ENCODE results near the gene ICAM3.
"Not testable (repeated sequence)": the region's sequence is repeated elsewhere in the genome, so short reads cannot be mapped to it uniquely, and the experiment has no call there.

Gene ICAM3, protein sequence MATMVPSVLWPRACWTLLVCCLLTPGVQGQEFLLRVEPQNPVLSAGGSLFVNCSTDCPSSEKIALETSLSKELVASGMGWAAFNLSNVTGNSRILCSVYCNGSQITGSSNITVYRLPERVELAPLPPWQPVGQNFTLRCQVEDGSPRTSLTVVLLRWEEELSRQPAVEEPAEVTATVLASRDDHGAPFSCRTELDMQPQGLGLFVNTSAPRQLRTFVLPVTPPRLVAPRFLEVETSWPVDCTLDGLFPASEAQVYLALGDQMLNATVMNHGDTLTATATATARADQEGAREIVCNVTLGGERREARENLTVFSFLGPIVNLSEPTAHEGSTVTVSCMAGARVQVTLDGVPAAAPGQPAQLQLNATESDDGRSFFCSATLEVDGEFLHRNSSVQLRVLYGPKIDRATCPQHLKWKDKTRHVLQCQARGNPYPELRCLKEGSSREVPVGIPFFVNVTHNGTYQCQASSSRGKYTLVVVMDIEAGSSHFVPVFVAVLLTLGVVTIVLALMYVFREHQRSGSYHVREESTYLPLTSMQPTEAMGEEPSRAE

GRCh38 chr19:10339380-10339960 lies at the start of gene ICAM3:
Gene ICAM3 (minus strand): TSS chr19:10339624. CDS start chr19:10339614, 10 bp downstream.
- no peak for DNase-seq

DNA sequence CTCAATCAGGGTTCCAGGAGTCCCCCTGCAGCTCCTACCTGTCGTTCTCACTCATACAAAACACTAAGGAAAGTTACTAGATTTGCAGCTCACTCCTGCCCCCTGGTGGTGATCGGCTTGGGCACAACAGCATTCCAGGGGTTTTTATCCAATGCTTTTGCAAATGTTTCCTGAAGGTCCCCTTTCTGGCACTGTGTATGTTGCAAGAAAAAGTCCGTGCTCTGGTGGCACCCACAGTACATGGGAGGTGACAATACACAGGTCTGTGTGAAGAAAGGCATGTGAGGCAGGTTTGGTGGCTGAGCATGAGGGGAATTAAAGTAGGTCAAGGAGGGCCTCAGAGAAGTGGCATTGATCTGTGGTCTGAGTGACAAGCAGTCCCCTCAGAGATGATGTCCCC lies 49.5 kb upstream of the ICAM3 start:
- peak in 51 of 56 donors; percentile 18 to 96 (median 65) for DNase-seq

DNA sequence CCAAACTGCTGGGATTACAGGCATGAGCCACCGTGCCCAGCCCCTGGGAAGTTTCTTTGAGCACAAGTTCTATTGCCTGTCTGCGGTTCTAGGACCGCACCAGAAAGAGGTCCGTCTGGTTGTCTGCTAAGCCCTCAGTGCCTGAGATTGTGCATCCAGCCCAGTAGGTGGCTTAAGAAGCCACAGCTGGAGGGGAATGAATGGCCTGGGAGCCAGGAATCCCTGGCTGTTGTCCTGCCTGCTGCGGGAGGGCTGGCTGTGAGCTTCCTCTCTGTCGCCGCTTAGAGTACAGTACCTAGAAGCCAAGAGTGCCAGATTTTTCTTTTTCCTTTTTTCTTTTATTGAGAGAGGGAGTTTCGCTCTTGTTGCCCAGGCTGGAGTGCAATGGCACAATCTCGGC lies 45.2 kb upstream of the ICAM3 start:
- DNase-seq, result no peak

DNA sequence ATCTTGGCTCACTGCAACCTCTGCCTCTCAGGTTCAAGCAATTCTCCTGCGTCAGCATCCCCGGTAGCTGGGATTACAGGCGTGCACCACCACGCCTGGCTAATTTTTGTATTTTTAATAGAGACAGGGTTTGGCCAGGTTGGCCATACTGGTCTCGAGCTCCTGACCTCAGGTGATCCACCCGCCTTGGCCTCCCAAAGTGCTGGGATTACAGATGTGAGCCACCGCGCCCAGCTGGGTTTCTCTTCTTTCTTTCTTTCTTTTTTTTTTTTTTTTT lies 43.7 kb upstream of the ICAM3 start:
- not testable (repeated sequence) for DNase-seq

GRCh38 chr19:10380313-10381102 lies 41.1 kb upstream of the ICAM3 start, which contains the start of gene TYK2:
Gene TYK2 (minus strand): TSS chr19:10380572. CDS start chr19:10378406, 2,166 bp downstream.
- peak; percentile 75 to 100 (median 97) for DNase-seq

GRCh38 chr19:10379880-10380312 lies 40.5 kb upstream of the ICAM3 start:
- DNase-seq, result no peak

DNA sequence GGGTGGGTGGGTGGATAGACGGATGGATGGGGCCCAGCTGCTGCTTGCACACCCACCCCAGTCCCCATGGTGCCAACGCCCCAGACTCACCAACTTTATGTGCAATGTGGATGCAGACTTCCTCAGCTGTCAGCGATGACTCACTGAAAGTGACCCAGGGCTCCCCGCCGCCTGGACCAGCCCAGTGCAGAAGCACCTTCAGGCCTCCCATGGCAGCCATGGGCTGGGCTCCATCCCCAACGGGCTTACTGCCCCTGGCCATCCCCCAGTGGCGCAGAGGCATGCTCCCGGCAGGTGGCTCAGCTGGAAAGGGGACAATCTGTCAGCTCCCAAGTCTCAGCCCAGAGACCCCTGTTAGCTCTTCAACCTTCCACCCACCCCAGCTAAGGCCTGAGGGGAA lies 38.7 kb upstream of the ICAM3 start:
- DNase-seq, result peak in 1 of 56 donors; percentile 9

GRCh38 chr19:10377140-10377640 lies 37.8 kb upstream of the ICAM3 start:
- DNase-seq, result not testable (repeated sequence)

GRCh38 chr19:10374931-10375330 lies 35.5 kb upstream of the ICAM3 start:
- no peak for DNase-seq

- DNase-seq, result no peak
Measured at GRCh38 chr19:10372690-10373089, 33.3 kb upstream of the ICAM3 start.

DNA sequence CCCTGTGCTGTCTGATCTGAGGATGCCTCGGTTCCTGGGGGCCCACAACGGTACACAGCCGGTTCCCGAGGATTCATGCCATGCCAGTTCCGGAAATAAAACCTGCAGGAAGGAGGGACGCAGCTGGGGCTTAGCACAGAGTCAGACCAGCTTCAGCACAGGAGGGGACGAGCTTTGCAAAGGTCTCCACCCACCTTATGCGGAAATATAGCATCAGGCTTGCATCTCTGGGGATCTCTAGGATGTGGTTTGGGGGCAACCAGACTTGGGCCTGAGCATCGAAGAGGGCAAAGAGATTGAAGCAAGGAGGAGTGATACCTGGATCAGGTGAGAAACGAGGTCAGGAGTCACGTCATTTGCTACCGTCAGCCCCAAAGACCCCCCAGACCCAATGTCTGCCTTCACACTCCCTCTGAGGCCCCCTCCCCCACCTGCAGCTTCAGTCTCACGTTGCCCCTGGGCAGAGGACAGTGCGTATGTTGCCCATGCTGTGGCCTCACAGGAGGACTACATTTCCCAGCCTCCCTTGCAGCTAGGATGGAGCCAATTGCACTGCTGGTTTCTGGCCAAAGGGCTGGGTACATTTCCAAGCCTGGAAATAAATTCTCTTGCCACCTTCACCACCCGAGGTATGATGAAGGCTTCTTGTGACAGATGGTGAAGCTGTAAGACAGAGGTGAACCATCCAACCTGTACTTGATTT lies 28.8 kb upstream of the ICAM3 start:
- DNase-seq, result no peak

DNA sequence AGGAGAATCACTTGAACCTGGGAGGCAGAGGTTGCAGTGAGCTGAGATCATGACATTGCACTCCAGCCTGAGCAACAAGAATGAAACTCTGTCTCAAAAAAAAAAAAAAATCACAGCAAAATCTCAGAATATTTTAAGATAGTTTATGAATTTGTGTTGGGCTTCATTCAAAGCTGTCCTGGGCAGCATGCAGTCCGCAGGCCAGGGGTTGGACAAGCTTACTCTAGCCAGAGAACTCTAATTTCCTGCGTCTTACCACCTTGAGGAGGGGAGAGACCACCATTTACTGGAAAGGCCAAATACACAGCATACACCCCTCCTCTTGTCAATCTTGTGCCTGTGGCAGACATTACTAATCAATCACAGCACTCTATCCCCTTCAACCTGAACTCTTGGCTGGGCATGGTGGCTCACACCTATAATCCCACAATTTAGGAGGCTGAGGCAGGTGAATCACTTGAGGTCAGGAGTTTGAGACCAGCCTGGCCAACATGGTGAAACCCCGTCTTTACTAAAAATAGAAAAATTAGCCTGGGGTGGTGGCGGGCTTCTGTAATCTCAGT lies 27.6 kb upstream of the ICAM3 start:
- DNase-seq, result not testable (repeated sequence)

- no peak for DNase-seq
Measured at GRCh38 chr19:10365518-10365917, 26.1 kb upstream of the ICAM3 start.

GRCh38 chr19:10364644-10365043 lies 25.2 kb upstream of the ICAM3 start:
- peak in 43 of 56 donors; percentile 1 to 62 (median 23) for DNase-seq

GRCh38 chr19:10363789-10364281 lies 24.4 kb upstream of the ICAM3 start:
- peak in 2 of 56 donors; percentile 25 to 27 for DNase-seq

- no peak for DNase-seq
Measured at GRCh38 chr19:10362259-10362658, 22.8 kb upstream of the ICAM3 start.

DNA sequence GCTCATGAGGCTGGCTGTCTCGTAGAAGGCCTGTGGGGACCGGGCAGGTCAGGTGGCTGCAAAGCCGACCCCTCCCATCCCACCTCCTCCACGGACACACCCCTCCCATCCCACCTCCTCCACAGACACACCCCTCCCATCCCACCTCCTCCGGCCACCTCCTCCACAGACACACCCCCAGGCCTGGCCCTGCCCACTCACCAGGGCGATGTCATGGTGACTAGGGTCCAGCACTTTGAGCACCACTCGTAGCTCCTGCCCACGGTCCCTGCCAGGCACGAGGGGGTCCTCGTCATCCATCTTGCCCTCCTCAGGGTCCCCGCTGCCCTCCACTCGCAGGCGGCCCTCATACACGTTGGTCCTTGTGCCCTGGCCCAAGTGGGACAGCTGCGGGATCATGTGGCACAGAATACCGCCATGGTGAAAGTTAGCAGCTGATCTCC lies 22.2 kb upstream of the ICAM3 start:
- peak in 1 of 56 donors; percentile 2 for DNase-seq

DNA sequence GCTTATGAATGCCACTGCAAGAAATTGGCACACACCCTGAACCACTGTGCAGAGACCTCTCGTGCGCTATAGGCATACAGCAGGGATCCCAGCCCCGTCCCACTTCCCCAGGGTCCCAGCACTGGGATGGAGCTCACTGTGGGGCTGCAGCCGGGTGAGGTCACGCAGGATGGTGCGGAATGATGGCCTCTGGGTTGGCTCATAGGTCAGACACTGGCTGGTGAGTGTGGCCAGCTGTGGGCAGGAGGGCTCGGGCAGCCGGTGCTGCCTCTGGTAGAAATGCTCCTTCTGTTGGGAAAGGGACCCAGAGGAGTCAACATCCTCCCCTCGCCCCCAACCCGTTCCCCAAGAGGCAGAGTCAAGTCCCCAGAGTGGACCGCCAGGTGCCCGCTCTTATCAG lies 17.0 kb upstream of the ICAM3 start:
- no peak for DNase-seq

GRCh38 chr19:10353793-10354391 lies 14.5 kb upstream of the ICAM3 start:
- peak in 1 of 56 donors; percentile 42 for DNase-seq
